CD4-positive, alpha-beta T cell treated with Interleukin-4 for 1 hour (primary cell): ENCODE data around the gene CNBD2.
"Not testable (repeated sequence)": the region's sequence is repeated elsewhere in the genome, so short reads cannot be mapped to it uniquely, and the experiment has no call there.

ENCODE experiments used
- DNase-seq, 2 donors: peaks; one replicate each; pipeline ENCODE4 v3.0.0-alpha.2; 2020 to 2022

The CNBD2 gene

GRCh38 chr20:35975576-35976373 is 7.4 kb downstream of the CNBD2 start:
- no peak for DNase-seq

- peak in 1 of 2 donors; percentile 19 for DNase-seq
Measured at GRCh38 chr20:35978041-35978513, 9.7 kb downstream of the CNBD2 start.

- DNase-seq = no peak
Measured at GRCh38 chr20:35979544-35979943, 11.2 kb downstream of the CNBD2 start.

- DNase-seq = no peak
Measured at GRCh38 chr20:35981969-35982368, 13.6 kb downstream of the CNBD2 start.

- DNase-seq = no peak
Measured at GRCh38 chr20:35984382-35984781, 16.0 kb downstream of the CNBD2 start.

GRCh38 chr20:35985806-35986205 is 17.4 kb downstream of the CNBD2 start:
- DNase-seq = no peak

- no peak for DNase-seq
Measured at GRCh38 chr20:35988910-35989463, 20.6 kb downstream of the CNBD2 start.

GRCh38 chr20:35991142-35991771 is 22.9 kb downstream of the CNBD2 start:
- DNase-seq = peak in 1 of 2 donors; percentile 8

GRCh38 chr20:35992713-35993335 is 24.4 kb downstream of the CNBD2 start:
- peak; percentile 60 to 74 for DNase-seq

- DNase-seq = peak; percentile 77 to 80
Measured at GRCh38 chr20:35994994-35995453, 26.6 kb downstream of the CNBD2 start.

- DNase-seq = not testable (repeated sequence)
Measured at GRCh38 chr20:35996492-35996891, 28.1 kb downstream of the CNBD2 start.

- not testable (repeated sequence) for DNase-seq
Measured at GRCh38 chr20:36001331-36001730, 32.9 kb downstream of the CNBD2 start.

- no peak for DNase-seq
Measured at GRCh38 chr20:36002855-36003254, 34.5 kb downstream of the CNBD2 start.

- DNase-seq = no peak
Measured at GRCh38 chr20:36004045-36004444, 35.7 kb downstream of the CNBD2 start.

GRCh38 chr20:36008461-36009035 is 40.2 kb downstream of the CNBD2 start:
- DNase-seq = no peak

GRCh38 chr20:36010076-36010475 is 41.7 kb downstream of the CNBD2 start:
- DNase-seq = no peak

GRCh38 chr20:36010825-36011224 is 42.4 kb downstream of the CNBD2 start:
- no peak for DNase-seq

- DNase-seq = no peak
Measured at GRCh38 chr20:36015806-36016403, 47.5 kb downstream of the CNBD2 start.

- DNase-seq = no peak
Measured at GRCh38 chr20:36017048-36017951, 48.9 kb downstream of the CNBD2 start.

GRCh38 chr20:36018208-36018988 is 50.0 kb downstream of the CNBD2 start:
- DNase-seq = no peak

GRCh38 chr20:36026131-36026530 is 57.7 kb downstream of the CNBD2 start:
- not testable (repeated sequence) for DNase-seq
